K562 (cell line): ENCODE measurements around the gene HDGFL2. TPM values are rescaled to one million over a fixed set of nuclear protein-coding genes. Genes with fewer than 3 reads are reported as not detected.

Experiments used
- ARID4B ChIP-seq: sonication (generic); formaldehyde crosslinking; IDR thresholded peaks from 2 replicates; pipeline ENCODE4 v1.8.0; 2022; ENCODE audit warnings: mild to moderate bottlenecking, missing genetic modification reagents
- C11orf30 ChIP-seq: fragments of 450-650 bp; IDR thresholded peaks from 2 replicates; pipeline ENCODE4 v1.6.1; 2016; ENCODE audit warnings: low read depth, mild to moderate bottlenecking
- DIDO1 ChIP-seq: fragments of 450-650 bp; IDR thresholded peaks from 2 replicates; pipeline ENCODE4 v1.6.1; 2016; ENCODE audit warnings: low read depth, missing biosample characterization, missing genetic modification characterization
- HES1 ChIP-seq: fragments of 450-650 bp; IDR thresholded peaks from 2 replicates; pipeline ENCODE4 v1.6.1; 2016; ENCODE audit warnings: low read depth, mild to moderate bottlenecking, moderate library complexity
- HNRNPL ChIP-seq: fragments of 200-400 bp; formaldehyde crosslinking; IDR thresholded peaks from 2 replicates; pipeline ENCODE4 v1.6.1; 2017; ENCODE audit warnings: low read depth, mild to moderate bottlenecking, low read length
- L3MBTL2 ChIP-seq: fragments of 450-650 bp; IDR thresholded peaks from 2 replicates; pipeline ENCODE4 v1.6.1; 2016; ENCODE audit warnings: mild to moderate bottlenecking, moderate library complexity
- MAFG ChIP-seq: fragments of 450-650 bp; conservative IDR thresholded peaks from 2 replicates; pipeline ENCODE4 v1.6.1; 2016; ENCODE audit warnings: missing genetic modification characterization, missing compliant biosample characterization
- MECOM ChIP-seq: fragments of 250-450 bp; sonication (Bioruptor Pico); IDR thresholded peaks from 2 replicates; pipeline ENCODE4 v1.8.0; 2022; ENCODE audit warnings: inconsistent platforms
- NCOA1 ChIP-seq: fragments of 450-650 bp; IDR thresholded peaks from 2 replicates; pipeline ENCODE4 v1.6.1; 2016; ENCODE audit warnings: low read depth
- NKRF ChIP-seq: fragments of 450-650 bp; IDR thresholded peaks from 2 replicates; pipeline ENCODE4 v1.6.1; 2016; ENCODE audit warnings: borderline replicate concordance
- RBM22 ChIP-seq: fragments of 200-400 bp; formaldehyde crosslinking; IDR thresholded peaks from 2 replicates; pipeline ENCODE4 v1.6.1; 2018; ENCODE audit warnings: low read length, low read depth; ENCODE audit not compliant: poor library complexity, severe bottlenecking
- SIN3A ChIP-seq, 2 experiments: fragments of 150-350 bp in 1 of 2; IDR thresholded peaks; 2 replicates each; pipeline ENCODE4 v1.6.1; 2011 to 2016; ENCODE audit warnings: borderline replicate concordance in 2 of 2, low read depth in 2 of 2, low read length in 2 of 2, mild to moderate bottlenecking in 2 of 2, moderate library complexity in 2 of 2; ENCODE audit not compliant: control insufficient read depth in 1 of 2
- SREBF1 ChIP-seq: fragments of 150-350 bp; IDR thresholded peaks from 2 replicates; pipeline ENCODE4 v1.6.1; 2014; ENCODE audit warnings: antibody characterized with exemption, low read depth, low read length, borderline replicate concordance
- TEAD4 ChIP-seq, 2 experiments: sonication (generic) in 1 of 2; formaldehyde crosslinking in 1 of 2; IDR thresholded peaks; 2 replicates each; pipeline versions ENCODE4 v1.6.1 to v1.8.0; 2012 to 2022; ENCODE audit warnings: borderline replicate concordance in 1 of 2, inconsistent platforms in 1 of 2, low read length in 1 of 2, mild to moderate bottlenecking in 1 of 2, missing genetic modification reagents in 1 of 2
- USF1 ChIP-seq: sonication (generic); formaldehyde crosslinking; IDR thresholded peaks from 2 replicates; pipeline ENCODE4 v1.9.0; 2022; ENCODE audit warnings: mild to moderate bottlenecking, missing genetic modification reagents
- YY1 ChIP-seq, 3 experiments: IDR thresholded peaks; 2 replicates each; pipeline ENCODE4 v1.6.1; 2011; ENCODE audit warnings: low read length in 2 of 3, mild to moderate bottlenecking in 2 of 3, moderate library complexity in 2 of 3, borderline replicate concordance in 1 of 3, control low read depth in 1 of 3, low read depth in 1 of 3; ENCODE audit not compliant: insufficient read depth in 3 of 3, insufficient replicate concordance in 2 of 3, control insufficient read depth in 1 of 3, insufficient read length in 1 of 3; ENCODE audit errors: extremely low read depth in 1 of 3
- ZBED1 ChIP-seq: IDR thresholded peaks from 2 replicates; pipeline ENCODE4 v1.6.1; 2014
- ZNF79 ChIP-seq: fragments of 250-450 bp; sonication (Bioruptor Pico); IDR thresholded peaks from 2 replicates; pipeline ENCODE4 v1.4.0; 2020; ENCODE audit warnings: low read depth, mild to moderate bottlenecking, moderate library complexity
- polyA plus RNA-seq, 8 experiments: library from polyadenylated mRNA; depleted of rRNA in 4 of 8; stranded (reverse) in 5 of 8; unstranded in 3 of 8; fragments of >200 nt; fragmentation: Nextera tagmentation in 2 of 8; fragmentation: Illumina TruSeq in 1 of 8; extraction: Ambion mirVana in 2 of 8; extraction: Trizol in 1 of 8; gene quantifications; 2 replicates each; pipeline versions ENCODE4 v1.2.1 to v1.2.3, GENCODE V29; 2011 to 2014; ENCODE audit warnings: inconsistent platforms in 1 of 8, missing spikeins in 1 of 8
- total RNA-seq, 7 experiments: library from RNA; depleted of rRNA in 6 of 7; stranded (reverse); fragments of >200 nt in 6 of 7; fragmentation: Illumina TruSeq in 2 of 7; extraction: Trizol in 2 of 7; gene quantifications; 2 replicates each; pipeline versions ENCODE4 v1.2.1 to v1.2.3, GENCODE V29; 2011 to 2021; ENCODE audit warnings: low replicate concordance in 1 of 7

HDGFL2 gene
- total and polyA plus RNA-seq, 9 of the 15 experiments (the other 6 are each of a cell fraction or from before 2014, with no cell fraction given) = 0.13 to 61.7 (median 16.0) TPM

- no peak for TF ChIP-seq MAFG
- TF ChIP-seq C11orf30 = peak; percentile 62; the same call in 1 of the 2 replicates
- TF ChIP-seq YY1 (IDR thresholded peaks at IDR 0.05; ENCODE audit: borderline replicate concordance in 1 of 3, control insufficient read depth in 1 of 3, extremely low read depth in 1 of 3, insufficient read depth in 3 of 3, insufficient read length in 1 of 3, insufficient replicate concordance in 2 of 3, low read depth in 1 of 3, low read length in 2 of 3) = peak in 1 of 3 experiments; percentile 55
- TF ChIP-seq DIDO1 = peak; percentile 73; the same call in 1 of the 2 replicates
- no peak for TF ChIP-seq HES1
- peak; percentile 92 for TF ChIP-seq RBM22
- no peak for TF ChIP-seq HNRNPL
- TF ChIP-seq ARID4B = peak; percentile 78; the same call in 1 of the 2 replicates
- peak; percentile 71 to 75; a peak in 2 of 4 replicates for TF ChIP-seq SIN3A (IDR thresholded peaks at IDR 0.05; ENCODE audit: borderline replicate concordance in 2 of 2, control insufficient read depth in 1 of 2, low read depth in 2 of 2, low read length in 2 of 2)
- TF ChIP-seq NCOA1 = no peak
- peak; percentile 19; the same call in 1 of the 2 replicates for TF ChIP-seq NKRF
- TF ChIP-seq MECOM (CRISPR knock-in tag) = no peak
- peak; percentile 93 for TF ChIP-seq USF1 (CRISPR knock-in tag)
- peak; percentile 17; the same call in 1 of the 2 replicates for TF ChIP-seq L3MBTL2
- TF ChIP-seq SREBF1 = 0 out of 2 replicates have a peak, but pooled peaks have one; percentile 28
- 0 out of 2 replicates have a peak, but pooled peaks have one; percentile 20 for TF ChIP-seq TEAD4 (IDR thresholded peaks at IDR 0.05; ENCODE audit: low read length)
- TF ChIP-seq TEAD4 (CRISPR knock-in tag; IDR thresholded peaks at IDR 0.05; ENCODE audit: borderline replicate concordance) = no peak
- TF ChIP-seq ZNF79 = no peak
- TF ChIP-seq ZBED1 = no peak
Observed at GRCh38 chr19:4457654-4458395, 14.3 kb upstream of the HDGFL2 start, which contains the start of gene UBXN6 (continued).
